HG03442 (cell line): Measurements from ENCODE around the gene MYO1B.

Experiments used
- ATAC-seq: cut with Tn5 transposase; IDR thresholded peaks from one replicate; pipeline ENCODE4 v1.9.1; 2021; ENCODE audit warnings: mild to moderate bottlenecking, moderate library complexity; ENCODE audit not compliant: unreplicated experiment

The MYO1B gene

GRCh38 chr2:191295088-191295487, 49.9 kb downstream of the MYO1B start:
- ATAC-seq, result no peak

- ATAC-seq, result no peak
Observed at GRCh38 chr2:191296083-191297006, 51.1 kb downstream of the MYO1B start.

DNA sequence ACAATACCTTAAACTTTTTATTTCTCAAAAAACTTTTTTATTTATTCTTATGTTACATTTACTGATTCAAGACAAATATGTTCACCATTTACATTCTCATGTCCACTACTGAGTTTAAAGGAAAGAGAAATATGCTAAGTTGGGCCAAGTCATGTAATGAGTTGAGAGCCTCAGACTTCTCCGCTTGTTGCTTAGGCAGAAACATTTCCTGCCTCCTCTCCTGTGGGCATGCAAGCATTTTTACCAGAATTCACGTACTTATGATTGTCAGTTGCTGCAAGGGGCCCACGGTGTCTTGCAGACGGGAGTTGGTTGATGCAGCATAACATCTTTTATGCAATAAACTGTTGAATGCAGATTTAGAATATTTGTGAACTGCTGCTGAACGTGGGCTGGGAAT, 51.8 kb downstream of the MYO1B start:
- ATAC-seq, result no peak

DNA sequence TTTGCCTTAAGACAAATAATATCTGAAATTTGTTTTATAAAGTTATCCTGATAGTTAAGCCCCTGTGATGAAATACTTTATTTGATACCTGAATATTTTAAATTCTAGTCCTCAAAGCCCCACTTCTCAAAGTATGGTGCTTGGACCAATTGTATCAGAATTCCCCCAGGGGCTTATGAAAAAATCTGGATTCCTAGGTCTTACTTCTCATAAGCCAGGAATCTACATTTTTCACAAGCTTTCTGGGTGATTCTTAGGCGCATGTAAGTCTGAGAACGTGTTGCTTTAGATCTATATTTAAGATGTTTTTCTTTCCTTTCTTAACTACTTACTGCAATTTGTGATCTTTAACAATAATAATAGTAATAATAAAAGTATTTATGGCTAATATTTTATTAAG, 53.1 kb downstream of the MYO1B start:
- no peak for ATAC-seq

DNA sequence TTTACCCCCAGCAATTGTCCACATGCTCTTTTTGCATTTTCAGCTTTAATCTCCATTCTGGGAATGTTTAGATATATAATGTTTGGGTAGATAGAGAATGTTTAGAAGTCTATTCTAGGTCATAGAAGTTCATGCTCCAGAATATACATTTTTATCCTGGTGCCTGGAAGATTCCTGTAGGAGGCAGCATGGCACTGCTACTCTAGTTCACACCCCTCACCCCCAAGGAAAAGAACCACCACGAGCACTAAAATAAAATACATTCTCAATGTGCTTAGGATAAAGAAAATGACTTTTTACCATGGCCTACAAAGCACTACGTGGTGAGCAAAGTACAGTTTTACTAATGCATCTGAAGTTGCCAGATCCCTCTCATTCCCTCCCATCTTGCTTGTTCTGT, 53.8 kb downstream of the MYO1B start:
- ATAC-seq, result no peak

GRCh38 chr2:191299866-191300265, 54.7 kb downstream of the MYO1B start:
- no peak for ATAC-seq

- ATAC-seq, result no peak
Observed at GRCh38 chr2:191301971-191302370, 56.8 kb downstream of the MYO1B start.

- ATAC-seq, result peak; percentile 85
Observed at GRCh38 chr2:191302459-191303139, 57.4 kb downstream of the MYO1B start.

DNA sequence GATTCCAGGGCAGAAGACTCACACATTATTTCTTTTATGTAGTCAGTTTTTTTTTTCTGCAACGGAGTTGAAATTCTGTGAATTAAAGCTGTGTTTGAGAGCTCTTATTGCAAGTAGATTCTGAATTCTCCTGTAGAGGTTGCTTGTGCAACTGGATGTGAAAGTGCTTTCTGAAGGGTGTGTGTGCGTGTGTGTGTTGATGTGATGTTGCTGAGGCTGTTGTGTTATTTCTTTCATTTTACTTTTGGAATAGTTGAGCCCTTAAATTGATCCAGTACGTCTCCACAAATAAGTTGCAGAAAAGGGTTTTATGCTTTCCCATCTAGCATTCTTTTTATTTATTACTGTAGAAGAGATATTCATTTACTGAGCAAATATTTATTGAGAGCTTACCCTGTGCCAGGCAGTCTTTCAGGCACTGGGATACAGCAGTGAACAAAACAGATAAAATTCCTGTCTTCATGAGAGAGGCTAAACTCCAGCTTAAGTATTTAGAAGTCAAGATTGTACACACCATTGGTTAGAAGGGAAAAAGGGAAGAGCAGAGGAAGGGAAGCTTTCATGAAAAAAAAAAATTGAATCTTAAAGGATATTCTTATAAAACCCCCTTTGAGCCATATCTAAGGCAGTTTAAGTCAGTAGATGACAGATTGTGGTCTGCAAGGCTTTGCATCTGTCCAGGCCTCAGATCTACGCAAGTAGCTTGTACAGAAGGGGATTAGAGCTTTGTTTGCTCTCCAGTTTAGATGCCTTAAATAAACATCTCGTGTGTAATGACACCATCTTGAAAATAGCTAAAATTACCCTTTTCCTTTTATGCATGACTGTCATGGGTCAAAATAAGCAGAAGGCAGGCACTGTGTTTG, 58.2 kb downstream of the MYO1B start:
- no peak for ATAC-seq

- ATAC-seq, result no peak
Observed at GRCh38 chr2:191304939-191305875, 60.0 kb downstream of the MYO1B start.

DNA sequence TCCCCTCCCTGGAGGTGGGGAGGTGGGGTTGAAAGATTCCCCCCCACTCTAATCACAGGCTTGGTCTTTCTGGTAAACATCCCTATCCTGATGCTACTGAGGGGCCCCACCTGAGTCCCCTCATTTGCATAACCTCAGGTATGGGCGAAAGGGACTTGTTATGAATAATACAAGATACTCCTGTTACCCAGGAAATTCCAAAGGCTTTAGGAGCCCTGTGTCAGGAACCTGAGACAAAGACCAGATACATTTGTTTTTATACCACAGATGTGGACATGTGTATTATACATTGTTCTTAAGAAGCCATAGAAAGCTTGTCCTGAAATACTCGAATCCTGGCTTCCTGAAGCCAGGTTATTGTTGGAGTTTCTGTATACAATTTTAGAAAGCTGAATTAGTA, 62.8 kb downstream of the MYO1B start:
- no peak for ATAC-seq

GRCh38 chr2:191311156-191311555, 66.0 kb downstream of the MYO1B start:
- ATAC-seq, result no peak

GRCh38 chr2:191311627-191312026, 66.4 kb downstream of the MYO1B start:
- ATAC-seq, result no peak

DNA sequence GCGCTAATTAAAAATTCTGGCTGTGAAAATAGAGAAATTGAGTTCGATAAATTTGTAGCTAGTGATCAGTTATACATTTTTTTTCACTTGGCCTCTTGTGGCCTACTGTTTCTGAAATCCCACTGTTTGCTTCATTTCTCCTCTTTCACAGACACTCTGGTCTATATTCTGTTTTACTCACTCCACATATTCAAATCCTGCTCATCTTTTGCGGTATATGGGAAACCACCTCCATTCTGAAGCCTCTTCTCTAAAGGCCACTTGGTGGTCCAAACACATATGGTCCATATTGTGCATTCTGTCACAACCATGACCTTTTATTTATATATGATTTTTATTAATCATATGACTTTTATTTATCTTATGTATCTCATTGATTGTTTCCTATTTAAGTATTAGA, 67.0 kb downstream of the MYO1B start:
- ATAC-seq, result no peak

GRCh38 chr2:191312662-191313061, 67.5 kb downstream of the MYO1B start:
- ATAC-seq, result no peak

DNA sequence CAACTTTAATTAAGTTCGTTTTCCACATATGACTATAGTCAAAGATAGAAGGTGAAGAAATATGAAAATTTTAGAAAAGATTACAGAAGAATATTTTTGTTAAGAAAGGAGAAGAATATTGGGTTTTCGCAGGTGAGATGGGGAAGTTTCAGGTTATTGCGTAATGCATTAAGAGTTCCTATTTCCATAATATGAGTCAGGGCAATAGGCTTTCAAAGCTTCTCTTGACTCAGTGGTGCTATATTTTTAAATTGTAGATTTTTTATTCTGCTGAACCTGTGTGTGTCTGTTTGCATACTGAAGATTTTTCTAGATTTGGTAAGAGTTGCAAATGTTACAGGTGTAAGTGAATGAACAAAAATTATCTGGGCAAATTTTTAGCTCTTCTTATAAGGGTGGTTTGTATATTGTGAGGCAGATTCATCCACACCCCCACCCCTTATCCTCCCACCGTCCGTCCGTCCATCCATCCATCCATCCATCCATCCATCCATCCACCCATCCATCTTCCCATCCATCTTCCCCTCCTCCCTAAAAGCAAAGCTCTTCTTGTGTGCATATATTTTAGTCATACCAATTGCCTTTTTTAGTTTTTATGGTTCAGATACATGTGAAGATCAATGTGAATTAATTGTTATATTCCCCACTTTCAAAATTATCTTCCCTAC, 69.6 kb downstream of the MYO1B start:
- no peak for ATAC-seq

DNA sequence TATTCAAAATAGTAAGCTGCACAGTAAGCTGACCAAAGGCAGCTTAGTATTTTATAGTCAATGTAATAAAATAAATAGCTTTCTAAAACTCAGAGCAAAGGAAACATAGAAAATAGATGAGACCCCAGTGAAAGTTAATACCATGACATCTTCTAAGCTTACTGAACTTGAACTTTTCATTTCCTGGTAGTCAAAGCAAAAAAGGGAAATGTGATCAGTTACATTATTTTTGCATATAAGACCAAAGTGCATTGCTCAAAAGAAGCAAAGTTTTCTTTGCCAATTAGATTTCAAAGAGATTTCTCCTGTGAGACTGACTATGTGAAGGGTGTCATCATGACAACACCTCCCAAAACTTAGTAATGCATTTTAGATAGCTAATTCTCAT, 70.2 kb downstream of the MYO1B start:
- no peak for ATAC-seq

DNA sequence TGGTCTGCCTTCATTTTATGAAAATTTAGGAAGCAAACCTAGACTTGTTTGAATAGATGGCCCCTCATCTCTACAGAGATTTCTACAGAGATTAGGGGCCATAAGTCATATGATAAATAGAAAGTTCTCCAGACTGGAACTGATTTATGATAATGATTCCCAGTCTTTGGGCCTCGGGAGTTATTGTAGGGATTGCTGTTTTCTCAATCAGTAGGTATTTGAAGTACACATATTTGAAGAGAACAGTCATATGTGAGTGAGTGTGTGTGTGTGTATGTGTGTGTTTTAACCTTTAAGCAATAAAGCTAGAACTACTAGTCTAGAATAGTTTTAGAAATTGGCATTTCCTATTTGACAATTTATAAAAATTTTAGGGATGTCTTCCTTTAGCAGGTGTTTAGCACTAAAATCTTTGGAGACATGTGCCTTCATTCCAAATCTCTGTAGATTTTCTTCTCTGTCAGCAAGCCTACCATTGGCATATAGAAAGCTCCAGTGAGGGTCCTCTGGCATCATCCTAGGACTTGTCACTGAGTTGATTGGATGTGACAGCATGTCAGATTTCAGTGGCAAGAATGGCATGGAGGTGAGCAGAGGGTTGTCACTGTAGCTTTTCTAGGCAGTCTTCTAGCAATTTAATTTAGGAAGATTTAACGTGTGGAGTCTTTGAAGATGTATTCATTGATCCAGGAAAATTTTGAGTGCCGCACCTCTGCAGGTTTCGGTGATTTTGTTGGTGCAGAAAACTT, 71.2 kb downstream of the MYO1B start:
- no peak for ATAC-seq
